ENCODE measurements around the gene ARHGEF17.

The ARHGEF17 gene

DNA sequence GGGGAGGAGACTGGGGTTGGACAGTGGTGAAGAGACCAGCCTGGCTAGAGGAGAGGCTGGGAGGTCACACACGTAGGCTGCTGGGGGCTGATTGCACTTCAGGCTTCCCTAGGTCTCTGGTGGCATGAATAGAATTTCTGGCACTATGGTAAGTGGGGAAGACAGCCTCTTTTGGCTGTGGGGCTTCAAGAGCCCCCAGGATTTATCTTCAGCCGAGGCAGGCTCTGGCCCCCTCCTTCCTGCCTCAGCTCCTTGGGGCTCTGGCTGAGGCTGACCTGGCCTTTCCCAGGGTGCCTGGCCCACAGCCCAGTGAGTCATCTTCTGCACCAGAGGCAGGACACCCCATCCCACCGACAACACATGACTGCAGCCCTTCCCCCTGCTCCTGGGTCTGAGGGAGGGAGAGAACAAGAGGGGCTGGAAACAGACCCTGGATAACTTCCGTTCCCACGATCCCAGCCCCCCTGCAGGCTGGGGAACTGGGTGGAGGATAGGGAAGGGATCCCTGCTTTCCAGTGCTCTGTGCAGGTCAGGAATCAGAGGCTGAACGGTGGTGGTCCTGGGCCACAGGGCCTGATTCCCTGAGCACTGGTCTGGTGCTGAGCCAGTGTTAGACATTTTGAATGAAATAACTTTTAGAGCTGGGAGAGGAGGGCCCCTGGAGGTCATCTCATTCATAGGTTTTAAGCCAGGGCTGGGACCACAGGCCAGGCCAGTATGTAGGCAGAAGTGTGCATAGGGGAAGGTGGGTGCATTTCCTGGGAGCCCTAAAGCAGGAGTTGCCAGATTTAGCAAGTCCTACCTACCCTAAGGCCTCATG is 26.5 kb downstream of the ARHGEF17 start:
- DNase-seq = no peak

DNA sequence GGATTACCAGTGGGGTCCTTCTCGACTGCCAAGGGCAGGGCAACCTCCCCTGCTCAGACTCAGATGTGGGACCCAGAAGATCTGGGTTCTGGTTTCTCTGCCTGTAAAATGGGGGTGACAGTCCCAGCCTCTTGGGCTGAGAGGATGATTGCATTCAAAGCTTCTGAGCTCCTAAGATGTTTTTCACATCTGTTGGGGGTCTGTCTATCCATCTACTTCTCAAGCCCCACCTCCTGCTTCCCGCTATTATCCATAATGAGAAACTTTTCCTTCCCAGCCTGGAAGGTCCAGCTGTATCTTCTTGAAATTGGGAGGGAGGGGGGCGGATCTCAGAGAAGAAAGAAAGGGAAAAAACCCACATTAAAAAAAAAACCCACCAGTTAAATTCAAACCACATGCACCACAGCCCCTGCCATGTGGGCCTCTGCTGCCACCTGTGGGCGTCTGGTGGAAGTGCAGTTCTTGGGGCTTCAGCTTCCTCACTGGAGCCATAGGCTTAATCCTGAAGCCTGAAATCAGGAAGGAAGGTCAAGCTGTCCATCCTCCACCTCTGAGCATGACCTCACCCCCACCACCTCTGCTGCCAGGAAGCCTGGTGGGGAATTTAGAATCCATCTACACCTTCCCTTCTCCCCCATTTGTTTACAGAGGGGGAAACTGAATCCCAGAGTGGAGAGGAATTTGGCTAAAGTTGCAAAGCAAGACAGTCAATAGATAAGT is 27.3 kb downstream of the ARHGEF17 start:
- peak; percentile 39 to 75 for DNase-seq

DNA sequence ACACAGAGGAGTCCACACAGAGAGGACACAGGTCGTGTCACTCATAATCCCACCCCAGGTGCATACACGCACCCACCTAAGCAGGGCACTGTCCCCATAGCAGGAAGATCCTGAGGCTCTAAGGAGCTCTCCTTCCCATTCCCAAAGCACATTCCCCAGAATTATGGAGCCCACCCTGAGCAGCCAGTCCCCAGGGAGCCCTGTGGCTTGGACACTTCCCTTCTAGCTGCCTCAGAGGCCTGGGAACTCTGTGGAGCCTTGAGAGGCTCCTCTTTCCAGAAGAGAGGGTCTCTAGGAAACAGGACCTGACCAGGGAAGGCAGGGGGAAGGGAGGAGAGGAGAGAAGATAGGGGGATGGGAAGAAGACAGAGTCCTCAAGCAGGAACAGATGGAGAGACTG is 29.8 kb downstream of the ARHGEF17 start:
- DNase-seq = no peak

DNA sequence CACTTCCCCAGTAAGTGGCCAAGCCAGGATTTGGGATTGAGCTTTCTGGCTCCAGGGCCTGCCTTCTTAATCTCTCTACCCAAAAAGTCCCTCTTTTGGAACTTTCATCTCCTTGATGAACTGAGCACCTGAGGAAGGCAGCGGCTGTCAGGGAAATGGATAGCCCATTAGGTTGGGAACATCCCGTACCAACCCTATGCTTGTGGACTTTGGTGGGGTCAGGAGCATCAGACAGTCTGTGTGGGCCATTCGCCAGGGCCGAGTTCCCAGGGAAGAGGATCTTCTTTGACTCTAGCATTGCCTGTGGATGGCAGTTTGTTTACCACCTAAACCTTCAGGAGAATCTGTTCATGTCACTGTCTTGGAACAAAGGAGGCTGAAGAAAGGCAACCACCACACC is 30.2 kb downstream of the ARHGEF17 start:
- DNase-seq = no peak

DNA sequence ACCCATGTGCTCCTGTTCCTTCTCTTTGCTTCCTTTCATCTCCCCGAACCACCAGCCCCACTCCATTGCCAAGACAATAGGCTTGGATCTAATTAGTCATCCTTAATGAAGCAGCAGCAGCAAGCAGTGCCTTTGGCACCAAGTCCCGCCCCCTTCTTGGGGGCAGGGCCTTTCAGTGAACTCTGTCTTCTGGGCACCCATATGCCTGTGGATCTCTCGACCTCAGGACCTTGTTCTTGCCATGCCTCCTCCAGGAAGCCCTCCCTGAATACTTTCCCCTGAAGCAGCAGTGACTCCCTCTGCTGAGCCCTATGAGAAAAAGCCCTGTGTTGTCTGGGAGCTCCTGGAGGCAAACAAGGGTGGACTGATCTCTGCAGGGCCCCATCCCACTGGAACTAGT is 32.1 kb downstream of the ARHGEF17 start:
- no peak for DNase-seq

DNA sequence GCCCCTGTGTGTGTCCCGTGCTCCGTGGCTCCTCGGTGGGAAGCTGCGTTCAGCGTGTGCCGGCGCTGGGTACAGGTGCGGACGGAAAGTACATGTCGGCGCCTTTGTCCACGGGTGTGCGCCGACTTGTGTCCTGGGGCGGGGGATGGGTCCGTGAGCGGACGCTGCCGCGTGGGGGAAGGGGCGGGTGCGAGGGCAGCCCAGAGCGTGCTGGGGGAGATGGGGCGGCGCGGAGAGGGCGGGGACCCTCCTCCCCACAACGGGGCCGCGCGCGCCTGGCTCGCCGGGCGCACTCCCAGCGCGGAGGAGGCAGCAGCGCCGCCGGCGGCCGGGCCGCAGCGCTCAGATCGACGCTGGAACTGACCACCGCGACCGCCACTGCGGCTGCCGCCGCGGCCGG is 34.6 kb downstream of the ARHGEF17 start:
- no peak for DNase-seq

DNA sequence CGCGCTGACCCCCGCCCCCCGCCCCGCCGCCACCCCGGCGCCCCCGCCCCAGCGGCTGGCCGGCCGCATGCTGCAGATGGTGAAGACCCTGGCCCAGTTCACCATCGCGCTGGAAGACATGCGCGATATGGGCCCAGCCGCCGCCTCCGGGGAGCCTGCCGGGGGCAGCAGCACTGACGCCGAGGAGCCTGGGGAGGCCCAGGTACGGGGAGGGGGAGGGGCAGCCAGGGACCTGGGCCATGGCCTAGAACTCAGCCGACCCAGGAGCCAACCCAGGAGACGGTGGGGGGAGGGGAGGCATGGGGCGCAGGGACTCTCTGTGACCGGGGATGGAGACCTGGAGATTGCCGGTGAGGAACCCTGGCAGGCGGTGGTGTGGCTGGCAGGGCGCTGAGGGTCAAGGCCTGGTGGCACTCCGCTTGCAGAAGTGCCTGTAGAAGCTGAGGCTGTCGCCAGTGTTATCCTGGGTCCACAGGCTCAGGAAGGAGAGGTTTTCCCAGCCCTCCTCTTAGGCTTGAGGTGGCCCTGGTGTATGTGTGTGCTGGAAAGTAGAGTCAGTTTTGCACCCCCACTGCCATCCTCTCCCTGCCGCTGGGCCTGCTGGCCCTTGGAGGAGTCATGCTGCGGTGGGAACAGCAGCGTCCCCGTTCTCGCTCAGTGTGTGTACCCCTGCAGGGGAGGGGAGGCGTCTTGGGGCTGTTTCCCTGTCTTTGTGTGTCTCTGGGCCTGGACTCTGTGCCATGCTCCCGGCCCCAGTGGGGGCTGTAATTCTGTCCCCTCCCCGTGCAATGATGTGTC is 35.2 kb downstream of the ARHGEF17 start:
- DNase-seq = no peak

DNA sequence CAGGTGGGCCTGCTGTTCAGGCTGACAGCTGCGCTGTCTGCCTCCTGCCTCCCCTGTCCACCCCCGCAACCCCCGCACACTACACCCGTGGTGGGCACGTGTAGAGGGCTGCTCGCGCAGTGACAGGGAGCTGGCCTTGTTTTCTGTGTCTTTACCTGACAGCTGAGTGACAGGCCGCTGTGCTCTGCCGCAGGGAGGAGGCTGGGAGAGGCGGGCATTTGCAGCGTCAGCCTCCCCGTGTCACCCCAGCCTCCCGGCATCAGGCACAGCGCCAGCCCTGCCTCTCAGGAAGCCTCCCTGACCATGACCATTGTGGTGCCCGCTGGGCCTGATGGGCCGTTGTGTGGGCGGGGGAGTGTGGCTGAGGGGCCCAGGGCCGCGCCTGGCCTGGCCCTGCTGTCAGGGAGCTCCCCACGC is 36.1 kb downstream of the ARHGEF17 start:
- peak in 1 of 2 donors; percentile 23 for DNase-seq

DNA sequence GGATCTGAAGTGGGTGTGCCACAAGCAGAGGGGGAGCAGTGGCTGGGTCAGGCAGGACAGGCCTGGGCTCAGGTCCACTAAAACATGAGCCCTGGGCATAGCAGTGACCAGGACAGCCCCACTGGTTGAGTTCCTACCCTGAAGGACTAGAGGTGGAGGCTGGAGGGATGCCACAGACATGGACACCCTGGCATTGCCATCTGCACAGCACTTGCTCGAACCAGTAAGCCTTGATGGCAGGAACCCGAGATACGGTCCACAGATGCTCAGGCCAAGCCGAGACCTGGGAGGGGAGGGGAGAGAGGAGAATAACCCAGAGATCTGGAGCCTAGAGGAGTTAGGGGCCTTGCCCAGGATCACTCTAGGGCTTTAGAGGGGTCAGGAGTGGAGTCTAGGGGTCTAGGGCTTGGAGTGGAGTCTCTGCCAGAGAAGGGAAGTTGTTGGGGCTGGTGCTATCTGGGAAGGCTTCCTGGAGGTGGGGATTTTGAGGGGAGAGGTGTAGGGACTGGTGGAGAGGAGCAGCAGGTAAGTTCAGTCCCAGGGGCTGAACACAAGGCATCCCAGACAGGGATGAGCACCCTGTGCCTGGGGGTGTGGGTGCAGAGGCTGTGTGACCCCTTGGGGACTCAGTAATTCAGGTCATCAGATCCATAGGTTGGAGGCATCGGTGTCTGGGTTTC is 37.5 kb downstream of the ARHGEF17 start:
- DNase-seq = no peak

DNA sequence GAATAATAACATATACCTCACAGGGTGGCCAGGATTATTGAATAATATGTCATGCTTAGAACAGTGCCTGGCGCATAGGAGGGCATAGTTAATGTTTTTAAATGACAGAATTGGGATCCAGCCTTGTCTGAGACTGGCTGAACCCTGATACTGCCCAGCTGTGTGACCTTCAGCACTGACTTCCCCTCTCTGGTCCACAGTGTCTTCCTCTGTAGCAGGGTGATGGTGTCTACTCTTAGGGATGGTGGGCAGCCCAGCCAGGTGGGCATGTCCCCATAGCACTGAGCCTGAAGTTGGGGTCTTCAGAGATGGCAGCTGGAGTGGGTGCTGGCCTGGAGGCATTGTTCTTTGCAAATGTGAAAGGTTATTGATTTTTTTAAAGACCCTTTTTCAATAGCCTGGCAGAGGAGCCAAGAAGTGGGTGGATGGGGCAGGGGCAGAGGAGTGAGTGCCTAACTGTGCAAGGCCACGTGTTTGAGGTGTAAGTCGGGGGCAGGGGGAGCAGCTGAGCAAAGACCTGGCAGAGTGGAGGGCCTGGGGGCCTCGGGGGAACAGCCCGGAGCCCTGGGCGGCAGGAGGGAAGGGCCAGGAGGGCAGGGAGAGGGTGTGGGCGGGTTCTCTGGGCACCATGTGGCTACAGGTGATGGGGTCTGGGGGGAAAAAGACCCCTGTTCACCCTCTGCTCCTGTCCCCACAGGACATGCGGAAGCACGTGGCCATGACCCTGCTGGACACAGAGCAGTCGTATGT is 38.3 kb downstream of the ARHGEF17 start:
- DNase-seq = no peak

DNA sequence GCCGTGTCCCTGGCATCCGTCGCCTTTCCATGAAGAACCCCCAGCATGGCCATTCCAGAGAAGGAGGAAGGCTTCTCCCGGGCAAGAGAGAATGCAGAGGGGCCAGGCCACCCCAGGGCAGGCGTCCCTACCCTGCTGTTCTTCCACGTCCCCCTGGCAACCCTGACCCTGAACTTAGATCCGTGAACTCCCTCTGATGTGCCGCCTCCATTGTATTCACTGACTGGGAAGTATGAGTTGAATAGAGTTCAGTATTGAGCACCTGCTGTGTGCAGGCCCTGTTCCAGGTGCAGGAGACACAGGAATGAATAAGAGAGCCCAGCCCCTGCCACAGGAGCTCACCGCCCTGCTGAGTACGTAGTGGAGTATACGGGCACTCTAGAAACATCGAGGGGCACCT is 39.0 kb downstream of the ARHGEF17 start:
- DNase-seq = no peak

DNA sequence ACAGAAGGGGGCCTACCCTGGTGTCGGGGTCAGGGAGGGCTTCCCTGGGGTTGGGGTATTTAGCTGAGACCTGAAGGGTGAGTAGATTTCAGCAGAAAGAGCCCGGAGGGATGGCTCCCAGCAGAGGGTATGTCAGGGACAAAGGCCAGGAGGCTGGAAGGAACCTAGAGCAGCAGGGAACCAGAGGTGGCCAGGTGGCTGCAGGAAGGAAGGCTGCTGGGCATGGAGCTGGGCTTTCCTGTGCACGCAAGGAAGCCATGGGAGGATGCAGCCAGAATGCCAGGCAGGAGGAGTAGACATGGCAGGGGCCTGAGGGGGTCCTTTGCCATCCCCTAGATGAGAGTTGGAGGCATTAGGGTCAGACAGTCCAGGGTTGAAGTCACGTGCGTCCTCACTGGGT is 40.8 kb downstream of the ARHGEF17 start:
- no peak for DNase-seq

DNA sequence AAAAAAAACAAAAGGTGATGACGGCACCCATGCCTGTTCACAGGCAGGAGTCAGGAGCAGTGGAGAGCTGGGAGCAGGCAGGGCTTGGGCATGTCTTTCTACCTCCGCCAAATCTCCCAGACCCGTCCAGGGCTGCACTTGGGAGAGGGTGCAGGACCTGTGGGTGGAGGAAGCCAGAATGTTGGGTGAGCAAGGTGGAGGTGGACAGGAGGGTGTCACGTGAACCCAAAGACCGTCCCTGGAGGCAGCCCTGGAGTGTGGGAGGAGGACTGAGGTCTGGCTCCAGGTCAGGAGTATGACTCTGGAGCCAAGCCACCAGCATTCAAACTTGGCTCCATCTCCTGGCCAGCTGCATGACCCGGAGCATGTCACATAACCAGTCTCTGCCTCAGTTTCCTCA is 41.6 kb downstream of the ARHGEF17 start:
- DNase-seq = no peak

DNA sequence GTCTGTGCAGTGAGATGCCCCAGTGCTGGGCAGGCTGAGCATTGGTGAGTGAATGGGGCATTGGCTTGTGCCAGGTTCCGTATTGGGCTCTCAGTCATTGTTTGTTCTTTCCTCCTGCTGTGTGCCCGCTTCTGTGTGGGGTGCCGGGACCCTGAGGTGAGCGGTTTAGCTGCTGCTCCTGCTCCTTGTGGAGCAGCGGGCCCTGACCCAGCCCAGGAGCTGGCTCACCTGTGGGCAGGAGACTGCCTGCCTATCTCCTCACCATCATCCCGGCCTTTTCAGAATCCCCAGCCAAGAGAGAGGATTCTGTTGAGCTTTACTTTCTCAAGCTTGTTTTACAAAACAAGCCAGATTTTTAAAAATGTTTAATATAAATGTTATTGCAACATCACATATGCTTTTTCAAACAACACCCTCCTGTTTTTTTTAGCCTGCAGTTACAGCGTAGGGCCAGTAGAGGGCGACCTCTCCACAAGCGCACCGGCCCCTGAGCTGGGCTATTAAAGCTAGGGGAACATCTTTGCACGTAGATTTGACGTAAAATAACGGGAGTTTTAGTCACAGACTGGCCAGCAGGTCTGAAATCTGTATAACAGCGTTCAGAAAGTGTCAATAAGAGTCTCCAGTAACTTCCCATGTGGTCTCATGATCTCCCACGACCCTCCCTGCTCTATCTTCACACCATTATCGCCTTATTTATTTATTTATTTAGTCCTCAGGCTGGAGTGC is 43.0 kb downstream of the ARHGEF17 start:
- peak; percentile 13 to 60 for DNase-seq

DNA sequence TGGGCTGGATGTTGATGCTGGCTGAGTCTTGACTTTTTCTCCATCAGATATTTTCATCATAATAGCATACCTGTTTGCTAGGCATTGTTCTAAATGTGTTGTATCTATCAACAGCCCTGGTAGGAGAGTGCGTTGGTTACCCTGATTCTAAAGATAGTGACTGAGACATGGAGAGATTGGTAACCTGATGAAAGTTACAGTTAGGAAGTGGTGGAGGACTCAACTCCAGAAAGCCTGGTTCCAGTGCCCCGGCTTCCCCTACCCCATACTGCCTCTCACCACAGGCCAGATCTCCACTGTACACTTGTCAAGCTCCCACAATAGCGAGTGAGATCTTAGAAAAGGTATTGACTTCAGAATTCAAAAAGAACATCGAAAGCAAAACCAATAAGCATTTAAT is 45.3 kb downstream of the ARHGEF17 start:
- no peak for DNase-seq

DNA sequence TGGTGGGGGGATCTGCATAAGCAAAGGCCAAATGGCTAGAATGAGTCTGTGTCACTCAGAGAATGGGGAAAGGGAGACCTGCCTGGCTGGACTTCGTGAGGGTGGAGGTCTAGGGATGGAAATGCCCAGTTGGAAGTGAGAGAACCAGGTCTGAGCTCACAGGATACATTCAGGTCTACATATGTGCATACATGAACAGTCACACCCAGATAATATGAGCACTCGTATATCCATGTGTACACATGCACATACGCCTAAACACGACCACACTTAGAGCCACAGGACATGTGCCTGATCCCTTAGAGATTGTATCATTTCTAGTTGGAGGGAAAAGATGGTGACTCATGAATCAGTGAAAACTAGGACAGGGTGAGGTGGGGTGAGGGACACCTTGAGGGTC is 47.0 kb downstream of the ARHGEF17 start:
- DNase-seq = no peak

DNA sequence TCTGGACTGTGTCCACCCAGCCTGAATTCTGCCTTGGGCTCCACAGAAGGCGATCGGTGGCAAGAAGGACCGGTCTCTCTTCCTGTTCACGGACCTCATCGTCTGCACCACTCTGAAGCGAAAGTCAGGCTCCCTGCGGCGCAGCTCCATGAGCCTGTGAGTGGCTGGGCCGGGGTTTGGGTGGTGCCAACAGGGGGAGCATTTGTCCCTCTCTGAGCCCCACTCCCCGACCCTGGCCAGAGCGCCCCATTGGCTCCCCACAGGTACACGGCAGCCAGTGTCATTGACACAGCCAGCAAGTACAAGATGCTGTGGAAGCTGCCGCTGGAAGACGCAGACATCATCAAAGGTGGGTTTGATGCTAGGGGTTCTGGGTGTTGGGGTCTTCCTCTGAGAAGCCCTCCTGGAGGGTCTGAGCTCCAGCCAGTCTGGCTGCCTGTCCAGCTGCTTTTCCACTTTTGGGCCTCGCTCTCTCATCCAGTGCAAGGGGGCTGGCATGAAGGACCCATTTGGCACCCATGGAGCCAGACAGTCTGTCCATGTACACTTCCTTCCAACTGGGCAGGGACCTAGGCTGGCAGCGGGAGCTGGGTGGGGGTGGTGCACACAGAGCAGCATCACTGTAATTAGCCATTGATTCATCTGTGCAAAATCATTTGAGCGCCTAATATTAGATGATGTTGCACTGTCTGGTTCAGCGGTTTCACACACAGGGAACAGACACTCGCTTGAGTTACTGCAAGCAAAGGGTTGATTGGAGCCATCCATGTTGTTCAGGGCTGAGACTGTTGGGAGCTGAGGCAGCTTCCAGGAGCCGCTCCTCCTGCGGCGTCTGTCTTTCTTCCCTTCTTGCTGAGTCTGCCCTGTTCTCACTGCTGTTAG is 49.1 kb downstream of the ARHGEF17 start:
- no peak for DNase-seq

DNA sequence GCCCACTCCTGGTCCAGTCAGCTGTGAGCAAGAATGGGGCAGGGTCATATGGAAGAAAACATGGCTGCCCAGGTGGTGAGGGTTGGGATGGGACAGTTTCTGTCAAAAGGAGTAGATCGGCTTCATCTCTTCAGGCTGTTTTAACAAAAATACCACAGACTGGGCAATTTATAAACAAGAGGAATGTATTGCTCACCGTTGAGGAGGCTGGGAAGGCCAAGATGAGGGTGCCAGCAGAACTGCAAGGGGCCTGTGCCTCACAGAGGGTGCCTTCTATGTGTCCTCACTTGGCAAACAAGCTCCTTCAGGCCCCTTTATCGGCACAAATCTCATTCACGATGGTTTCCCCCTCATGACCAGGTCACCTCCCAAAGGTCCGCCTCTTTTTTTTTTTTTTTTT is 50.0 kb downstream of the ARHGEF17 start:
- DNase-seq = no peak

DNA sequence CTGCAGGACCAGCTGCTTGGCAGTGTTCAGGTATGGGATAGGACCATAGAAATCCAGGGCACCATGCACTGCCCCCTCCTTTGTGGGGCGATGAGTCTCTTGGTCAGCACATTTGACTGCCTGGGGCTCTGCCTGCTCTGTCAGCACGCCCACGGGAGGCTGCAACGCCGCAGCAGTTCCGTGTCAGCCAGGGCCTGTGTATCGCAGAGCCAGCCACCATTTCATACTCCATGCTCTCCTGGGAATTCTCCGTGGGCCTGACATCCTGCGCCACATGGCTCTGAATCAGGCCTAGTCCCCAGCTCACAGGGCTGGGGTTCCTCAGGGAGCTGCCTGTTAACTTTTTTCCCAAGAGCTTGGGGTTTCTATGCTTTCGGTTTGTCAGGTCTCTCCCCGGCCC is 51.3 kb downstream of the ARHGEF17 start:
- no peak for DNase-seq

Measured in hippocampal formation (tissue), 2 donors.